ENCODE results near the gene TIAM2.
"Not testable (repeated sequence)": the region's sequence is repeated elsewhere in the genome, so short reads cannot be mapped to it uniquely, and the experiment has no call there.

TIAM2 gene

GRCh38 chr6:155171109-155171746 lies 176.1 kb downstream of the TIAM2 start:
- DNase-seq = peak; percentile 95

- DNase-seq = peak; percentile 64
Observed at GRCh38 chr6:155171747-155172449, 176.8 kb downstream of the TIAM2 start.

GRCh38 chr6:155173488-155173887 lies 178.4 kb downstream of the TIAM2 start:
- no peak for DNase-seq

DNA sequence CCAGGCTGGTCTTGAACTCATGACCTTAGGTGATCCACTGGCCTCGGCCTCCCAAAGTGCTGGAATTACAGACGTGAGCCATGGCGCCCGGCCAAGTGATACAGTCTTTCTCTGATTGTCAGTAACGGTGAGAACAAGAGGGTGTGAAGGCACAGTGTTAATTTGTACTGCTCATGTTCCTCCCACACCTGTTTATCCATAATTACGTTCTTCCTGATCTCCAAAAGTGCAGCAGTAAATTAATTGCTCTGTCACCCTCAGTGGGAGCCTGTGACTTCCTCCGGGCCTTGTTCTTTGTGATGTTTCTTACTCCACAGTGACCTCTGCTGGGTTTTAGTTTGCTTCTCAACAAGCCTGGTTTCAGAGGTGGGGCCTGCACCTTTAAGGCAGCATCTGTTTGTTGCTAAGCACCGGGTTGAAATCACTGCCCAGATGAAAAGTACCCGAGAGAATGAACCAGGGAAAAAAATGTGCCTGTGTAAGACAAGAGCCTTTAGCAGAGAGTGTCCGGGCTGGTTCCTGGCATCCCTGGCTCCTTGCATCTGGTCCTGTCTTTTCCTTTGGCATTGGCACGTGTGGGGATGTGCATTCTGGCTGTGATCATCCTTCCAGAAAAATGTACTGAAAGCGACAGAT lies 179.6 kb downstream of the TIAM2 start:
- peak; percentile 79 for DNase-seq

DNA sequence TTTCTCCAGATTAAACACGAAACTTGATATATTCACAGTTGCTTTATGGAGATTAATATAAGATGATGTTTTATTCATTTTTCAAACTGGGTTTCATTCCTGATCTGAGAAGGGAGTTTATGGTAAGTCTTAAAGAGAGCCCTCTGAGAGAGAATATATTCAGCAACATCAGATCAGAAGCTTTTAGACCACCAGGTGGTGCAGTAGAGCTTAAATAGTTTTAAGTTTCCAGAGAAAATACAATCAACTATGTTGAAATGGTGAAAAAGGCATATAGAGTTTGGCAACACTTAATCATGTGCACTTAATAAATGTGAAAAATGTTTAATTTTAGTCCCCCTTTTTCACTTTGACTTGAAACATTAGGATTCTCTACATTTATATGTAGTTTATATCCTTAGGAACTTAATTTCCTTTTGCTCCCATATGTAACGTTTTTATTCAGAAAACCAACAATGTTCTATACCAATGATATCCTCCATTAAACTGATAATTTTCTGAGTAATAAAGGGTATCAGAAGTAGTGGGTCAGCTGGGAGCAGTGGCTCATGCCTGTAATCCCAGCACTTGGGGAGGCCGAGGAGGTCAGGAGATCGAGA lies 182.3 kb downstream of the TIAM2 start:
- peak; percentile 72 for DNase-seq

GRCh38 chr6:155181498-155181897 lies 186.4 kb downstream of the TIAM2 start:
- DNase-seq = no peak

DNA sequence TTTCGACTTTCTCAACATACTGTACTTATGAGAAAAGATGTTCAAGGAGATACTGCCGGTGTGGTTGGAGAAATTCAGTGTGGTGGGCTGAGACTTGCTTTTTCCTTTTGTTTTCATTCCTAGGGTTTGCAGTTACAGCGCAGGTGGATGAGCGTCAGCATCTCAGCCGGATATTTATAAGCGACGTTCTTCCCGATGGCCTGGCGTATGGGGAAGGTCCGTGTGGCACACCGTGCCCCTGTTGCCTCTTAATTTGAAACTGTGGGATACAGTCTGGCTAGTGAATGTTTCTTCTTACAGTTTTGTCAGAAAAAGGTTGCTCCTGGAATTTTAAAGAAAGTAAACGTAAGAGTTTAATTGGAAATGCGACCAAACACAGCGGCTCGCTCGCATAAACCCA lies 187.0 kb downstream of the TIAM2 start:
- DNase-seq = no peak

GRCh38 chr6:155183095-155183494 lies 188.0 kb downstream of the TIAM2 start:
- DNase-seq = no peak

DNA sequence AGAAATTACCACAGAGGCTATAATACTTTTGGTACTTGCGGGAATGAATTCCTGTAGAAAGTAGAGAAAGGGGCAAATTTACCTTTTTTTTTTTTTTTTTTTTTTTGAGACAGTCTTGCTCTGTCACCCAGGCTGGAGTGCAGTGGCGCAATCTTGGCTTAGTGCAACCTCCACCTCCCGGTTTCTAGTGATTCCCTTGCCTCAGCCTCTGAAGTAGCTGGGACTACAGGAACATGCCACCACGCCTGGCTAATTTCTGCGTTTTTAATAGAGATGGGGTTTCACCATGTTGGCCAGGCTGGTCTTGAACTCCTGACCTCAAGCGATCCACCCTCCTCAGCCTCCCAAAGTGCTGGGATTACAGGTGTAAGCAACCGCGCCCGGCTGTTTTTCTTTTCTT lies 189.9 kb downstream of the TIAM2 start:
- not testable (repeated sequence) for DNase-seq

GRCh38 chr6:155185544-155185943 lies 190.4 kb downstream of the TIAM2 start:
- peak; percentile 34 for DNase-seq

DNA sequence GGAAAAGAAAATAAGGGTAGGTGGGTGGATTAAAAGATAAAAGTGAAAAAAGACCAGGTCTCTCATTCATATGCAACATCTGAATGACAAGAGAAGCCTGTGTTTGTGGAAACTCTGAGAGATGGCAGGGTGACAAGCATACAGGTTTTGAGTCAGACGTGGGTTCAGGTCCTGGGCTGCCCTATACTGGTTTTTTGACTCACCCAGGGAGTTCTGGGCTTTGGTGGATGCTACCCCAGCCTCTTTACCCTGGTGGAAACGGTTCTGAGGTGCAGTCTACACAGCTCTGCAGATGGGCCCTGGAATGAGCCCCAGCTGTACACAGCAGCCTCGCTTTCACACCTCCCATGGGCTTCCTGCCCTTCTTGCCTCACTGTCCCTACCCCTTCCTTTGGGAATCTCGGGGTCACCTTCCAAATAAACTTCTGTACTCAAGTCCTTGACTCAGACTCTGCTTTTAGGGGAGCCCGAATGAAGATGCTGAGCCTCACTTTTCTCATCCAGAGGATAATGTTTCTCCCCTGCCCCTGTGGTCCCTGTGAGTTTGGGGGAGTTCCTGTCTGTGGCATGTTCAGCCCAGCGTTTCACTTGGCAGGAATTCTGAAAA lies 191.0 kb downstream of the TIAM2 start:
- no peak for DNase-seq

GRCh38 chr6:155187106-155187505 lies 192.0 kb downstream of the TIAM2 start:
- no peak for DNase-seq

DNA sequence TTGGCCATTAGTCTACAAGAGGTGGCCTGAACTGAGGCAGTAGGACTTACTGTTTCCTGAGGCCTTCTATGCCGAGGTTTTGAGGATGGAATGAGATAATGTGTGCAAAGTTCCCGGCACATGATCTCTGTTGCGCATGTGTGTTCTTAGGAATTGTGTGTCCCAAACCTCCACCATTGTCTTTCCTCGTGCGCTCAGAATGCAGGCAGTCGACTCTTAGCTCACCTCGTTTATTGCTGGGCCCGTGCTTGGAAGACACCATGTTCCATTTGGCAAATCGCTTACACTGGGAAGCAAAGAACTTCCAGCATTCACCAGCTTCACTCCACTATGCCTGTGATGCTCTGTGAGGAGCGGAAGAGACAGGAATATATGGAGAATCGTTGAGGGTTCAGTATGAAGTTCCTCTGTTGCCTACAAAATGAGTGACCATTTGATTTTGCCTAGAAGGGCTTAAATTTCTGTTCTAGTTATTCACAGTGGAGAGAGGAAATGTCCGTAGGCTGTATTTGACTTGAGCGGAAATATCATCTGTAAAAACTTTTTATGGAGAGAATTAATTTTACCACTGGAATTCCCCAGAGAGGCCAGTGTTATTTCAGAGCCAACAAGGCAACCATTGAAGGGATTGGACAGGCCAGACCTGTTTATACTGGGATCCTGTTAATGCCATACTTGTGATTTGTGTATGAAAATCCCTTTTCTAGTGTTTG lies 193.0 kb downstream of the TIAM2 start:
- DNase-seq = peak; percentile 29

GRCh38 chr6:155188707-155189496 lies 193.8 kb downstream of the TIAM2 start:
- DNase-seq = peak; percentile 96

DNA sequence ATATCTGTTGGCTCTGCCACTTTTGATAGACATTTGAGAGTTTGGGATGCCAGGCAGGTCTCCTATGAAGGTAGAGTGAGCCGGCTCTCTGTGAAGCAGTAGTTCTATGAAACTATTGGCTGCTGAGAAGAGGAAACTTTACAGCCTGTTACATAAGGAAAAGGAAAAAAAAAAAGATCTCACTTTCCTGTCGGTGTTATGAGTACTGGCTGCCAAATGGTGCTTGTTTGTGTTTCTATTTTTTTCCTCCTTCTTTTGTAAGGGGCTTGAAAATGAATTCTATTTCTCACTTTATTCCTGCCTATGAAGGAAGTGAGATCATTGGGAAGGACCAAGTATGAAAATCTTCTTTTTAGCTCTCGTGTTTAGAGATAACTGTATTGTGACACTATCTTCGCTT lies 195.6 kb downstream of the TIAM2 start:
- no peak for DNase-seq

DNA sequence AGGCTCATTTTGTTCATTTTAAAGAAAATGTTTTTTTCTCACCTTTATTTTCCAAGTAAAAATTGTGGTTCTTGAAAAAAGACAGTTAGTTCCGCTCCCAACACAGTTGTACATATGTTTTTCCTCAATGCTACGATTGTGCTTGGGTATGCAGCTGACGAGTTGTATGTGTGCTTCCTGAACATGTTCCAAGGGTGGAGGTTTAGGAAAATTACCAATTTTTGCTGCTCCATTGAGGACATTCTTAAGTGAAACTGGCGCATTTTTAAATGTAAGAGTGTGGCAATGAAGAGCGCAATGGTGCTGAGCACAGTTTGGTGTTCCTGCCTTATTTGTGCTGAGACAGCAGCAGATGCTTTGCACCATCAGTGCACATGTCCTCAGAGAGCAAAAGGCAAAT lies 198.4 kb downstream of the TIAM2 start:
- DNase-seq = no peak

DNA sequence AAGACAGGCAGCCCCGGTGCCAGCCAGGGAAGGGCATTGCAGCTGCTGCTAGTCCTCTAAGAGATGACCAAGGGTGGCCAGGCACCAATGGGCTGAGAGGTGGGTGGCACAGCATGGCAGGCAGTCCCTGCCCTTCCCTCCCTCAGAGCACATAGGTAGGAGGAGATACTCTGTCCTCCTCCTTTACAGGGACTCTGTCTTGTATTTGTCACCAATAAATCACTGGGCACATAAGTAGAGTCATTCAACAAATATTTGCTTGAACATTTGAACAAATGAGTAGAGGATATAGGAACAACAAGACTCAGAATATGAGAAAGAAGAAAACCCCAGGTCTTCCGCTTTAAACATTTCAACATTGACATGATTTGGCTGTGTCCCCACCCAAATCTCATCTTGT lies 199.3 kb downstream of the TIAM2 start:
- DNase-seq = no peak

DNA sequence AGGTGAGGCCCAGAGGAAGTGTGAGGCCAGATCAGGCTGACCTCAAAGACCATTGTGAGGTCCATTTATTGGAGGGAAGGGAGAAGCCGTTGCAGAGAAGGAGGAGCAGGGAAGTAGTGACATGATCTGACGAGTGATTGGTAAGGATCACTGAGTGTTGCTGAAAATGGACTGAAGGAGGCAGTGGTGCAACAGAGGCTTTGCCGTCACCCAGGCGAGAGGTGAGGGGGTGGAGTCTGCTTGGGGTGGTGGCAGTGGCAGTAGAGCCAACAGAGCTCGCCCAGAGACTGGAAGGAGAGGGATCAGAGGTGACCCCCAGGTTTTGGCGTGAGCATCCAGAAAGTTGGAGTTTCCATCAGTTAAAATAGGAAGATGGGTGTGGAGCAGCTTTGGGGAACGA lies 200.8 kb downstream of the TIAM2 start:
- DNase-seq = no peak

GRCh38 chr6:155196911-155197310 lies 201.8 kb downstream of the TIAM2 start:
- no peak for DNase-seq

- DNase-seq = no peak
Observed at GRCh38 chr6:155197932-155198331, 202.8 kb downstream of the TIAM2 start.

GRCh38 chr6:155200012-155200411 lies 204.9 kb downstream of the TIAM2 start:
- no peak for DNase-seq

Data from fibroblast of skin of abdomen (primary cell).